DMS53 (cell line): ENCODE data around the gene FIZ1.

Source experiments
- DNase-seq: peaks from one replicate; lab custom pipeline; 2025; lab: John Stamatoyannopoulos, UW

FIZ1 gene

DNA sequence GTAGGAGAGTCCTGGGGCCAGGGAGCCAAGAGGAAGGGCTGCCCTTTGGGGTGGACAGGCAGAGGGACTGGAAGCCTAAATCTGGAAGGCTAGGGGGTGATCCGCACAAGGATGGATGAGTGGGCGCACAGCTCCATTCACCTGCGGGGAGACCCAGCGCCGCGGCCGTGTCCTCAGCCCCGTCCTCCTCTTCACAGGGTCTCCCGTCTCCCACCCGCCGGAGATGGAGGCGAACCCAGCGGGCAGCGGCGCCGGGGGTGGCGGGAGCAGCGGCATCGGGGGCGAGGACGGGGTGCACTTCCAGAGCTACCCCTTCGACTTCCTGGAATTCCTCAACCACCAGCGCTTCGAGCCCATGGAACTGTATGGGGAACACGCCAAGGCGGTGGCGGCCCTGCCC lies 14.1 kb upstream of the FIZ1 start:
- DNase-seq = no peak

DNA sequence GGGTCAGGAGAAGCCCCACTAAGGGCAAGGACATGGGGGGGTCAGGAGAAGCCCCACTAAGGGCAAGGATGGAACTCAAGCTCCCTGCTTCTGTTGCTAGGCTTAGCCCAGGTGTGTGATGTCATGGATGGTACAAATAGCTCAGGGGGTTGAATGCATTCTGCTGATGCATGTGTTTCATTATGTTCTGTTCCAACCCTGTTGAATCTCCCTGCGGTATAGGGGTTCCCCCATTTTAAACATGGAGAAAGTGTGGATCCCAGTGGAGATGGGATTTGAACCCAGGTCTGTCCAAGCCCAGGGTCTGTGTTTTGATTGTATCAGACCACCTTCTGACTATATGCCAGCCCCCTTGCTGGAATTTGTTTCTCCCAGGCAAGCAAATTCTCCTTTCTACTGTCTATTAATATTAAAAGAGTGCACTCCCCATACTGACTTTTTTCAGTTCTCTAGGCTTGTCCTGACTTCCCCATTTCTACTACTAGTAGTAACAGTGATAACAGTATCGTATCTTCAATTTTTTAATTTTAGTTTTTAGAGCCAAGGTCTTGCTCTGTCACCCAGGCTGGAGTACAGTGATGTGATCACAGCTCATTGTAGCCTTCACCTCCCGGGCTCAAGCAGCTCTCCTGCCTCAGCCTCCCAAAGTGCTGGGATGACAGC lies 12.8 kb upstream of the FIZ1 start:
- no peak for DNase-seq

DNA sequence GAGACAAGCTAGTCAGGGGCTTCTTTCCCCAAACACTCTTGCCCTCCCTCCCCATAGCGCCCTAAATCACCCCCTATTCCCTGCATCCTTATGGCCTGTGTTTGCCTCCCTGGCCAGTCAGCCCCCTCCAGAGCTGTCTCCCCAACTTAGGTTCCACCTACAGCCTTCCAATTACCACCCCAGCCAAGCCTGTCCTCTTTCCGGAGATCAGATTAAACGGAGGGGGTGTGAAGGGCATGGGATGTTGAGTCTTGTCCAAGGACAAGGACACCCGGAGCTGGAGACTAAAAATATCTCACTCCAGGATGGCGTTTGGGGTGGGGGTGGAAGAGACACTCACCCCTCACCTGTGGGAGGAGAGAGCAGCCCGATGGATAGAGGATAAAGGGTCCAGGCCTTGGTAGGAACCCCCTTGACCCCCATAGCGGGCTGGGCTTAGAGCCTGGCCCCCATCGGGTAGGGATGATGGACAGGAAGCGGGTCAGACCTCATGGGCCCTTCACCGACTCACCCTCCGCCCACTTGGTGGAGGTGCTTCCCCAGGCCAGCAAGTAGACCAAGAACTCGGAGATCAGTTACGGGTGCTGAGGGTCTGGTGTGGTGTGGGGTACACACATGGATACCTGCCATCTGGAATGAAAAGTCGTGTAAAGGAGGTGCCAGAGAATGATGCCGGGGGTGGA lies 12.1 kb upstream of the FIZ1 start:
- no peak for DNase-seq

DNA sequence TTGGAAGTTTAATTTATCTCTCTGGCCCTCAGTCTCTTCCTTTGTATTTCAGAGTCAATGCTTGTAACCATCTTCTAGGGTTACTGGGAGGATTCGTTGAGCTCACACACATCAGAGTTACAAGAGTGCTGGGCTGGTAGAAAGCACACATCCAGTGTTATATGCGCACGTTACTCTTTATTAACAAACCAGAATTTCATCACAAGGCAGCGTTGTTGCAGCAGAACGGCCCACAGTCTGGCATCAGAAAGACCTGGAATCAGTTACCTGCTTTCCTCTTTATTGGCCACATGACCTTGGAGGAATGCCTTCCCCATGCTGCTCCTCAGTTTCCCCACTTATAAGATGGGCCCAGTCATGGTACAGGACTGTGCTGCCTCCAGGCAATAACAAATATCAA lies 10.0 kb upstream of the FIZ1 start:
- no peak for DNase-seq

DNA sequence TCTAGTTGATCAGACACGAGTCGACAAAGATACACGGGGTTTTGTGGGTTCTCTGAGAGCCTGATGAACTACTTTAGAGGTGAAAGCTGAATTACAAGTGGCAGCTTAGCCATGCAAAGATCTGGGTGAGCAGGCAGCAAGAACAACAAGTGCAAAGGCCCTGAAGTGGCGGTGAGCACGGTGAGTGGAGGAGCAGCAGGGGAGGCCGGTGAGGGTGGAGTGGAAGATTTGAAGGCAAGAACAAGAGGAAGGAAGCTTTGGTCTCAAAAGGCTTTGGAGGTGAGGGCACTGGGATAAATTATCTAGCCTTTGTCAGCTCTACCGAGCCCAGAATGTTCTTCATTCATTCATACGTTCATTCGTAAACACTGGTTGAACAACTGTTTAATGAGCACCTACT lies 7.5 kb upstream of the FIZ1 start:
- DNase-seq = no peak

DNA sequence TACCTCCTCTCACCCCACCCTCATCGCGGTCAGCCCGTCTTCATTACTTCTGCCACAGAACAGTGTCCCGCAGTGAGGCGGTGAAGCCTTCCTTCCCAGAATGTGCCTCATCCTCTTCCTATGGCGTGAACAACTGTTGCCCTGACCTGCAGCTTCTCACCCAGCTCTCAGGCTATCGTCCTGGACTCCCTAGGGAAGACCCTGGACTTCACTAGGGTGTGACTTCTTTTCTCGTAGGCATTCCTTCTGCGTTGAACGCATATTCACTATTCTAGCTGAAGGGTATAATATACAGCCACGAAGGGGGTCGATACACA lies 7.1 kb upstream of the FIZ1 start:
- DNase-seq = no peak

DNA sequence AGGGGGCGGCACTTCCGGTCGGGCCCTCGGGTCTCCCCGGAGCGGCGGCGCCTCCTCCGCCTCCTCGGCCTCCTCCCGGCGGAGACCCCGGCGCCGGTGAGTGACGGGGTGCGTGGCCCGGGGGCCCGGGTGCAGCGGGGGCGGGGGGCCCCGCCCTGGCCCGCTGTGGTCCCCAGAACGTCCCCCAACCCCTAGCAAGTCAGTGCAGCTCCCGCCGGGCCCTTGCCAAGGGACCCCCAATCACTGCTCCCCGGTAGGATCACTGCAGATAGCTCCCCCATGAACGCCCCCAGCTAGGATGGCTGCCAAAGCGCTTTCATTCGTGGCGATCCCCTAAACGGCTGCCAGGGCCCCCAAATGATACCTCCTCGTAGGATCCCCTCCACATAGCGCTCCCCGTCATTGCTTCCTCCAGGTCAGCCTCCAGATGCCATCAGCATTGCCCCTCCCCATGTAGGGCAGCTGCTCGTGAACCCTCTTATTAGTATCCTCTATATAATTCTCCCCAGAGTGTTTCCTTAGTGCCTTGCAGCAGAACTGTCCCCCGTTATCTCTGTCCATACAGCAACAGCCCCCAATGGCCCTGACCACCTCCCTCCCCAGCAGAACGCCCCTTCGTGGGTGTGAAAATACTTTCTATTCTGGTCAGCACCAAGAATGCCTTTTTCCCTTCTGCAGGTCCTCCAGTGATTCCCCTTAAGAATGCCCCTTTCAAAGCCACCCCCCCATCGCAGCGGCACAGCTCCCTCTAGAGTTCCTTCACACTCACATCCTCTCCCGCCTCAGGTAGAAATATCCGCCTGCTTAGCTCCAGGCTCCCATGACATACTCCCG lies 6.5 kb upstream of the FIZ1 start, which contains the start of gene ZNF865:
TSS of gene ZNF865 (plus strand) at position 11 of the 834 bp plus-strand sequence. CDS start 7,972 bp downstream, outside the sequence.
- DNase-seq = peak; percentile 92

DNA sequence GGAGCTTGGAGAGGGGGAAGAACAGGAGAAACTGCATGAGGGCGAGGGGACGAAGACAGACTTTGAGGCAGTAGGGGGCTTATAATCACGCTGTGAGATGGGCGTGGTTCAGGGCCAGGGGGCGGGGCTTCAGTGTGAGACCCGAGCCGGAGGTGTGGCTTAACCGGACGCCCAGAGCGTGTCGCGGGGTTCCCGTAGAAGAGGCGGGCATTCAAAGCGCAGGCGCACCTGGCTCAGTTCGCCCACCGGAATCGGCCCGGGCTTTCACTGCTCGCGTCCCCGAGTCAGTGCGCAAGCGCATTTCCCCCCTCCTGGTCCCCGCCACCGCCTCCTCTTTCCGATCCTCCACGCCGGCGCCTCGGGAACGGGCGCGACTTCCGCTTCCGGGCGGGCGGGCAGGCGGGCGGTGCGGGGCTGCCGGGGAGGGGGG lies 5.9 kb upstream of the FIZ1 start:
- DNase-seq = peak; percentile 98

DNA sequence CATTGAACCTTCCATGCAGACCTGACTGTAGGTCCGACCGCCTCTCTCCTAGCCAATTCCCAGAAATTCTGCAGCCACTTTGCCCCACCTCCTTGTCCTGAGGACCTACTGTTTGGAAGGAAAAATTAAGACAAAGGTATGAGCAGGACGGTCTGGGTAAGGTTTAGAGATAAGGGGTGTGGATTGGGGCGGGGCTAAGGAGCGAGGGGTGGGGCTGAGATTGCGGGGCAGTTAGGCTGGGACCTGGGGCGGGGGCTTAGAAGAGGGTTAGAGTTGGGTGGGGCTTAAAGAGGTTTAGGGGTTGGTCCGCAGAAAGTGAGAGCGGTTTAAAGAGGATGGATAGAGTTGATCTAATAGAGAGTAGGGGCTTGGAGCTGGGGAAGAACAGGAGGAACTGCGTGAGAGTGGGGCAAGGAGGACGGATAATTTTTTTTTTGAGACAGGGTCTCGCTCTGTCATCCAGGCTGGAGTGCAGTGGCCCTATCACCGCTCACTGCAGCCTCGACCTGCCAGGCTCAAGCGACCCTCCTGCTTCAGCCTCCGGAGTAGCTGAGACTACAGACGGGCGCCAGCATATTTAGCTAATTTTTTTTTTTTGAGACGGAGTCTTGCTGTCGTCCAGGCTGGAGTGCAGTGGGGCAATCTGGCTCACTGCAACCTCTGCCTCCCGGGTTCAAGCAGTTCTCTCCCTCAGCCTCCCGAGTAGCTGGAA lies 4.4 kb upstream of the FIZ1 start:
- no peak for DNase-seq

DNA sequence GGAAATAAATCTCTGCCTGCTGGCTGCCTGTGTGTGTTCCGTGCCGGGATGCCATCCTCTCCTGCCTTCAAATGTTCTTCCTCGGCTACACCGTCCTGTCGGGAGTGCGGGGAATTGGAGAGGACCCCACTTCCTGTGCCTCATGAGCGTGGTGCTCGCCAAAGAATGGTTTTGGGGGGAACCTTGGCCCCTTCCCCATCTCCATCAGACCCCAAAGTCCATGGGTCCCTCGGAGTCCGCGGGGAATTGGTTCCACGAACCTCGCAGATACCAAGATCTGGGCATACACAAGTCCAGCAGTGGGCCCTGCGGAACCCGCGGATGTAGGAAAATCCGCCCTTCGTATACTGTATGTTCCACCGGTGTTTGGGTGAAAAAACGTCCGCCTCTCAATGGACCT lies 3.8 kb upstream of the FIZ1 start:
- no peak for DNase-seq

DNA sequence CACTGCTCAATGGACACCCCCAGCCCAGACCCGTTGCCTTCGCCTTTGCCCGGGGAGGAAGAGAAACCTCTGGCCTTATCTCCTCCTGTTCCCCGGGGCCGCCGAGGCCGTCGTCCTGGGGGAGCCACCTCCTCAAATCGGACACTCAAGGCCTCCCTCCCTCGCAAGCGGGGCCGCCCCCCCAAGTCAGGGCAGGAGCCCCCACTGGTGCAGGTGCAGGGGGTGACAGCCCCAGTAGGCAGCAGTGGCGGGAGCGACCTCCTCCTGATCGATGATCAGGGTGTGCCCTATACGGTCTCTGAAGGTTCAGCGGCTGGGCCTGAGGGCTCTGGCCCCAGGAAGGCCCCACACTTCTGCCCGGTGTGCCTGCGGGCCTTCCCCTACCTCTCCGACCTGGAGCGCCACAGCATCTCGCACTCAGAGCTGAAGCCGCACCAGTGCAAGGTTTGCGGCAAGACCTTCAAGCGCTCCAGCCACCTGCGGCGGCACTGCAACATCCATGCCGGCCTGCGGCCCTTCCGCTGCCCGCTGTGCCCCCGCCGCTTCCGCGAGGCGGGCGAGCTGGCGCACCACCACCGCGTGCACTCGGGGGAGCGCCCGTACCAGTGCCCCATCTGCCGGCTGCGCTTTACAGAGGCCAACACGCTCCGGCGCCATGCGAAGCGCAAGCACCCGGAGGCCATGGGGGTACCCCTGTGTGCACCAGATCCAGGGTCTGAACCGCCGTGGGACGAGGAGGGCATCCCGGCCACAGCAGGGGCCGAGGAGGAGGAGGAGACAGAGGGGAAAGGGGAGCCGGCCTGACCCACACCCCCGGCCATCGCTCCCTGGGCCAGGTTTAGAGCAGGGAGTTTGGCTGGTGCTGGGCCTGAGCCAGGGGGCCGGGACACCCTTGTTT lies 3.0 kb upstream of the FIZ1 start:
- no peak for DNase-seq

DNA sequence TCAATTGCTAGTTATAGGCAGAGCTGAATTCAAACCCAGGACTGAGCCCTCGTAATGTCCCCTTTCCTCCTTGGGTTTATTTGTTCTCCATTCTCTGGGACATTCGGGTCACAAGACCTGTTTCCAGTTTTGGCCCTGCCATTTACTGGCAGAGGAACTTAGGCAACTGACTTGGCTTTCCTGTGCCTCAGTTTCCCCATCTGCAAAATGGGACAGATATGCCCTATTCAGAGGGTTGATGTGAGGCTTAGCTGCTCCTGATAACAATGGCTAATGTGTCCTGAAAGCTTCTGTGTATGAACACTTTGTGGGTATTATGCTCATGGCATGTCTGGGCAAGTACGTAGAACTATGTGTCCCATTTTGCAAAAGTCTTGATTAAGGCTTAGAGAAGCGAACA lies 1.8 kb upstream of the FIZ1 start:
- DNase-seq = peak; percentile 47

DNA sequence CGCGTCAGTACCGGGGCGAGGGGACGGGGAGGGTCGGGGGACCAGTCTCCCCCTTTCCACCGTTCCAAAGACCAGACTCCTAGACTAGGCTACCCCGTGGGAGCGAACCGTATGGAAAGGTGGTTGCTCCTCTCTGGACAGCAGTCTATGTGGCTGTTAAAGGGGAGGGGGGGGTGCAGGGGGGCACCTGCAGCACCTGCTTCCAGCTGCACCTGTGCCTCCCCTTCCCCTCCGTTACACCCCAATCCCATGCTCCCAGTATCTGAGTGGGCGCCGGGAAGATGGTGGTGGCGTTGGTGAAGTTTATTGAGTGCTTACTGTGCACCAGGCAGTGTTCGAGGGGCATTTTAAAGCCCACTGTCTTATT lies 1.3 kb upstream of the FIZ1 start:
- DNase-seq = no peak

DNA sequence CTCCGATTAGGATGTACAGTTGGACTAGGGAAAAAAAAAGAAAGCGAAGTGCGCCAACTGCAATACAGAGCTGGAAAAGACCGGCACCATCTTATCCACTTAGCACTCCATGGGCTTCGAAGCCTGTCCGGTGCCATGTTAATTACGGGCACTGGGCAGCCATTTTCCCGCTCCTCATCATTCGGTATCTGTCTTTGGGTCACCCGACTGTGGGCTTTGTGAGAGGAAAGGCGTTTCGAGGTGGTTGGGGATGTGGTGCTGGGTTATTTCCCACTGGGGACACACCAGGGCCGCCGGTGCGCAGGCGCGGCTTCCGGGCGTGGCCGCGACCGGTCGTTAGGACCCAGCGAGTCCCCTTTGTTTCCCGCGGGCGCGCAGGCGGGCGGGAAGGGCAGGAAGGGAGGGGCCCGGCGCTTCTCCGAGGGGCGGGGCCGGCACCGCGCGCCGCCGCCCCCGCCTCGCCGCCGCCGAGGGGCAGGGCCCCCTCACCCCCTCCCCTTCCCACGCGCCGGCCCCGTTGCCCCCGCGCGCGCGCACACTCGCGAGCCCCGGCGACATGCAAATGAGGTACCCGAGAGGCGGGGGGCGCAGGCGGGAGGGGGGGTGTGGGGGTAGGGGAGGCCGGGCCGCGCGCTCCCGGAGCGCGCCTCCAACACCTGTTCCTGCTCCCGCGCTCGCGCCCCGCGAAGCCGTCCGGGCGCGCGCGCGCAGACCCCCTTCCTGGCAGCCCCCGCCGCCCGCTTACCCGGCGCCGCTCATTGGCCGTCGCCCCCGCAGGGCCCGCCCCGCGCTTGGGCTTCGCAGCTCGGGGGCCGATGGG lies 735 bp upstream of the FIZ1 start, which contains the start of gene ZNF524:
TSS of gene ZNF524 (plus strand) at position 447 of the 820 bp plus-strand sequence. CDS start 1,825 bp downstream, outside the sequence.
- DNase-seq = peak; percentile 94

DNA sequence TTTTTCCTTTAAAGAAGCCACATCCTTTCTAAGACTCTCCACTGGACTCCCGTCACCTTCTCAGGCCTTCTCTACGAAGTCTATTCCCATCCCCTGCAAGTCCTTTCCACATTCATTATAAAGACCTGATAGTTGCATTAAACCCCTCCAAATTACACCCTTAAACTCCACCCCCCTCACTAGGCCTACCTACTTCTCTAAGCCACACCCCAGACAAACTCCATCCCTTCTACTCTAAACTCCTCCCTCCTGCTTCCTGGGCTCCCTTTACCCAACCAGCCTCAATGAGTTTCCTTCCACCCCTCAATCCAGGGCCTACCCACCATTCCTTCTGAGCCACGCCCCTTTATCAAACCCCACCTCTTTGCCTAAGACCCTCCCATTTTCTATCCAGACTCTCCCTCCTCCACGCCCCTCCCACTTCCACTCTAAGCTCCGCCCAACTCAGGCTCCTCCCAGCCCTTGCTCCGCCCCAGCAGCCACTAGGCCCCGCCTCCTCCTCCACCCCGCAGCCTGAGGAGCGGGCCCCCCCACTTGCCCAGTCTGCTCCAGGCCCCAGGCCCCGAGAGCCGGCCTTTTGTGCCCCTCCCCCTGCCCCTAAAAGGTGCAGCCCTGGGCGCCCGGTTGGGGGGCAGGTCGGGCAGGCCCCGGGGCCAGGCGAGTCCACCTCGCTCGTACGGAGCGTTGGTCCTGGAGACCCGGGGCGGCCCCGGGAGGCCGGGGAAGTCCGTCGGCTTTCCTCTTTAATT lies 424 bp downstream of the FIZ1 start:
- DNase-seq = peak; percentile 94

DNA sequence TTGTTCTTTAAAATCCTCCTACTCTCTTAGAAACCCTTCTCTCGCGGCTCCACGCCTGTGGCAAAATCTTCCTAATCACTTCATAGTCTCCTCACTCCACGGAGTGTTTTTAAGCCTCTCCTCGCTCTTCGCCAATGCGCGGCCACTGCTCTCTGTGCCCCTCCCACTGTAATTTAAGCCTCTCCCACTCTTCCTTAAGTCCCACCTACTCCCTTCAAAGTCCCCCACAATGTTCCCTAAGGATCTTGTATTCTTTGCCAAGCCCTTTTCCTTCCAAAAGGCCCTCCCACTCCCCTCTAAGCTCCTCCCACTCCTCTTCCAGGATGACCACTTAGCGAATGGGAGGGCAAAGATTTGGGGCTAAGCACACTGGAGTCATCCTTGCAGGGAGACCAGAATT lies 1.3 kb downstream of the FIZ1 start:
- DNase-seq = no peak

DNA sequence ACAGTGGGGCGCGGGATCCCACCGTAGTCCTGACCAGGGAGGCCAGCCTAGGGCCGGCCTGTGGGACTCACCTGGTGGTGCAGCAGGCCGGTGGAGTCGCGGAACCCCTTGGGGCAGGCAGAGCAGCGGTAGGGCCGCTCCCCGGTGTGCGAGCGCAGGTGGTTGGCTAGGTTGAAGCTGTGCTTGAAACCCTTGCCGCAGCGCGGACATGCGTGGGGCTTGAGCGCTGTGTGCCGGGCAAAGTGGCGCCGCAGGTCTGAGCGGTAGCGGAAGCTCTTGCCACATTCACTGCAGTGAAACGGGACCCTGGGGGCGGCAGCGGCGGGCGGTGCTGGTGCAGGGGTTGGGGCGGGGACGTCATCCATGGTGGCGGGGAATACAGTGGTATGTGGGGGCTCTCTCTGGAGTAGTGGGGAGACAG lies 1.8 kb downstream of the FIZ1 start:
- DNase-seq = no peak

DNA sequence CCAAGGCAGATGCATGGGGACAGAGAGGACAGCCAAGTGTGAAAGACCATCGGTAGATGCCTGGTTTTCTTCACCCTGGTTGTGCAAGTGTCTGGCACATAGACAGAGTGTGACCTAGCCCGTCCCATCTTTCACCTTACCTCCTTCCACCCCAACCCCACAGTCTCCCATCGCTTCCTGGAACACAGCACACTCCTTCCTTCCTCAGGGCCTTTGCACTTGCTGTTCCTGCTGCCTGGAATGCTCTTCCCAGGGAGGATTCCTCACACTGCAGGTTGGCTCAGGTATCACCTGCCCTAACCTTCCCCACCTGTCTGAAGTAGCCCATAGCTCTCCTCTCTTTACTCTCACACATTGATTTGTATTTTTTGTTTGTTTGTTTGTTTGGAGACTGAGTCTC lies 3.0 kb downstream of the FIZ1 start:
- DNase-seq = no peak

DNA sequence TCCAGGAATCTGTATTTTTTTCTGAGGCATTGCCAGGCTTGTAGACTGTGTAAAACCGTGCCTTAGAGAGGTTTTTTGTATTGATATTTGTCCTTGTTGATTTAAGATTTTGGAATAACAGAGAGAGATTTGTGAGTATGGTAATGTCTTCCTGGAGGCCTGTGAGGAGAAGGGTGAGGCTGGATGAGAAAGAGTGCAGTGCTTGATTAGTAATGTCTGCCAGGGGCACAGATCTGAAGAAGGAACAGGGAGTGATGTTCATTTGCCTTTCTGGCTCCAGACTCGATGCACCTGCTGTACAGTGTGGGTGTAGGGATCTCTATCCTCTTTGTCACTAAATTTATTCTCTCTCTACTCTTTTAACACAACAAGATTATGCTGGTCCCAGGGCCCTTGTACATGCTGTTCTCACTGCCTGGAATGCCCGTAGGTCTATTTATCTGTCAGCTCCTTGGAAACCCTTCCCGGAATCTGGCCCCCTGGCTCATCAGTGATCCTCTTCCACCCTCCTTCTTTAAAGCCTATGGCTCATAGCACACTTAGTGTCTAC lies 4.2 kb downstream of the FIZ1 start:
- DNase-seq = peak; percentile 29
